ENCODE measurements around the gene ITGA4.

- TF ChIP-seq CTCF (conservative IDR thresholded peaks at IDR 0.05; ENCODE audit: low read length) (no peak), EZH2phosphoT487 (IDR thresholded peaks at IDR 0.05; ENCODE audit: borderline replicate concordance) (no peak)
Observed at GRCh38 chr2:181585732-181586131, 128.5 kb downstream of the ITGA4 start.
